Neutrophil (primary cell): Measurements from ENCODE around the gene ZC2HC1B.

Source experiments
- H3K27ac ChIP-seq: fragments of 200-600 bp; sonication (generic); 2 replicates; pipeline ENCODE4 v1.5.1; 2016; ENCODE audit warnings: mild to moderate bottlenecking, moderate library complexity
- H3K27me3 ChIP-seq: fragments of 200-600 bp; sonication (generic); 2 replicates; pipeline ENCODE4 v1.6.0; 2016; ENCODE audit warnings: mild to moderate bottlenecking
- H3K36me3 ChIP-seq: fragments of 200-600 bp; sonication (generic); 2 replicates; pipeline ENCODE4 v1.5.1; 2017
- H3K4me1 ChIP-seq, 2 experiments: fragments of 200-600 bp in 1 of 2; sonication (generic) in 1 of 2; 1 replicate in 1 of 2; 2 replicates in 1 of 2; pipeline versions ENCODE4 v1.5.1 to v1.6.1; 2013 to 2016; ENCODE audit warnings: low read depth in 1 of 2, low read length in 1 of 2, mild to moderate bottlenecking in 1 of 2, moderate library complexity in 1 of 2; ENCODE audit not compliant: control insufficient read depth in 1 of 2, insufficient read depth in 1 of 2
- H3K4me3 ChIP-seq, 2 experiments: fragments of 200-600 bp in 1 of 2; sonication (generic) in 1 of 2; 1 replicate in 1 of 2; 2 replicates in 1 of 2; pipeline ENCODE4 v1.5.1; 2013 to 2016; ENCODE audit warnings: low read depth in 1 of 2, low read length in 1 of 2, mild to moderate bottlenecking in 1 of 2, moderate library complexity in 1 of 2
- H3K9me3 ChIP-seq: fragments of 200-600 bp; sonication (generic); 2 replicates; pipeline ENCODE4 v1.5.1; 2016
- TF ChIP-seq, protein P1 (sequence below): fragments of 200-600 bp; sonication (generic); IDR thresholded peaks from 2 replicates; pipeline ENCODE4 v1.5.1; 2016; ENCODE audit warnings: antibody characterized with exemption

Gene ZC2HC1B

DNA sequence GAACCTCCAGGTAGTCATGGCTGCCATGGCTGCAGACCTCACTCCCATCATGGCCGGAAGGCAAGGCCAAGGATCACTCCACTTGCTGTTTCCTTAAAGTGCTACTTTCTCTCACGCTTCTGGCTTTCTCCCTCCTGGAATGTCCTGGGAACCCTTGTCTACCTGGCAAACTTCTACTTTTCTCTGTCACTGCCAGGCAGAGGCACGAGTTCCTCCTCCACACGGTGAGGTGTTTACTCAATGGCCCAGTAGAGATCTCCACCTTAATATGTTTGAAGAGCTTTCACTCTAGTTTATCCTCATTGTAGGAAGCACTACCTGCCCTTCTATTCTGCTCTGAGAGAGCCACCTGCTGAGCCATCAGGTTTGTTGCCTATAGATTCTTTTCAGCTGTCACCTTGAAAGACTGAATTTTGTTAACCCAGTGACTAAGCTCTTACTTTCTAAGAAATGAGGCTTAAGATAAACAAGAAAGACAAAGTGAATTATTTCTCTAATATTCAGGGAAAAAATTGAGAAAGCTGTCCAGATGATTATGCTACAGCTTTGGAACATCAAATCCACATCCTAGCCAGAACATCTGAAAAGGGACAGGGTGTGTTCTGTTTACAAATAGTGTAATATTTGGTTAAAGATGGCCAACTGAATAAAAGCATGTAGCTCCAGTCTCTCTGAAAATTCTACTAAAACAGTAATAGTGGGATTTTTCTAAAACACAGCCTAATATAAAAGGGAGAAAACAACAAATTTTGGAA lies 88.8 kb downstream of the ZC2HC1B start:
- no peak overlapping the region for H3K27ac ChIP-seq
- H3K9me3 ChIP-seq: no peaks in the 10 kb centered on the region
- H3K4me1 ChIP-seq: no peaks in the 10 kb centered on the region
- TF ChIP-seq, protein P1, sequence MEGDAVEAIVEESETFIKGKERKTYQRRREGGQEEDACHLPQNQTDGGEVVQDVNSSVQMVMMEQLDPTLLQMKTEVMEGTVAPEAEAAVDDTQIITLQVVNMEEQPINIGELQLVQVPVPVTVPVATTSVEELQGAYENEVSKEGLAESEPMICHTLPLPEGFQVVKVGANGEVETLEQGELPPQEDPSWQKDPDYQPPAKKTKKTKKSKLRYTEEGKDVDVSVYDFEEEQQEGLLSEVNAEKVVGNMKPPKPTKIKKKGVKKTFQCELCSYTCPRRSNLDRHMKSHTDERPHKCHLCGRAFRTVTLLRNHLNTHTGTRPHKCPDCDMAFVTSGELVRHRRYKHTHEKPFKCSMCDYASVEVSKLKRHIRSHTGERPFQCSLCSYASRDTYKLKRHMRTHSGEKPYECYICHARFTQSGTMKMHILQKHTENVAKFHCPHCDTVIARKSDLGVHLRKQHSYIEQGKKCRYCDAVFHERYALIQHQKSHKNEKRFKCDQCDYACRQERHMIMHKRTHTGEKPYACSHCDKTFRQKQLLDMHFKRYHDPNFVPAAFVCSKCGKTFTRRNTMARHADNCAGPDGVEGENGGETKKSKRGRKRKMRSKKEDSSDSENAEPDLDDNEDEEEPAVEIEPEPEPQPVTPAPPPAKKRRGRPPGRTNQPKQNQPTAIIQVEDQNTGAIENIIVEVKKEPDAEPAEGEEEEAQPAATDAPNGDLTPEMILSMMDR: no peak
- no peak overlapping the region for H3K4me3 ChIP-seq
- H3K36me3 ChIP-seq: peaks cover 14% of the 10 kb centered on the region
- H3K27me3 ChIP-seq: no peaks in the 10 kb centered on the region

DNA sequence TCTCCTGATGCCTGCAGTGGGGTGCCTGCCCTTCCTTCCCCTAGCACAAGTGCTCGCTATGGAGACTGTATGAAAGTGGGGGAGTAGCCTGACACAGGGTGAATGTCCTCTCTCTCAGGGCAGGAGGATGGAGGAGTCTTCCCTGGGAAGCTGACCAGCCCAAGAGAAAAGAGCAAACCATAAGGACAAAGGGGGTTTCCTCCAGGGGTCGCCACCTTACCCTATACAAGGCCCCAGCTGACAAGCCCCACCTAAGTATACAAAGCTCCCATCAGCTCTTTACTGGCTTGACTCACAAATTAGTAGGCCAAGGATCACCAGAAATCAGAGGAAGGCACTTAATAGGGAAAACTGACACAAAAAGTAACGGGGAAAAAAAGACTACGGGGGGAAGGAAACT lies 89.6 kb downstream of the ZC2HC1B start:
- Histone ChIP-seq H3K4me3 (no peak overlapping the region), H3K36me3 (peaks cover 14% of the 10 kb centered on the region), H3K27me3 (no peaks in the 10 kb centered on the region), H3K9me3 (no peaks in the 10 kb centered on the region), H3K4me1 (no peaks in the 10 kb centered on the region), H3K27ac (no peak overlapping the region)
- TF ChIP-seq, protein P1: no peak

DNA sequence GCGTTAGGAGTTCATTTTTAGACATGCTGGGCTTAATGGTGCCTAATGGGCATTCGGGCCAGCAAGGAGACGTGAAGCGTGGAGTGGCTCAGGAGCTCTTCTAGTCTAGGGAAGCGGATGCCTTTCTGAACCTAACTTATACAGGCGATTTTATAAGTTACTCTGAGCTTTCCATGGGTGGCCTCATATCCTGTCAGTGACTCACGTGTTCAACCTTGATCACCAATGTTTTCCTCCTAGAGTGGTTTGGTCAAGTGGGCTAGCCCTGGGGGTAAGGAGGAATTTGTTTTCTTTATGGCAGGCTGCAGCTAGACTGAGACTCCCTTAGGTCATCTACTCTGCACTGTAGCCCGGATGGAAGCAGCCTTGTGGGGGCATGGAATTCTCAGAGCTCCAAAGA lies 91.7 kb downstream of the ZC2HC1B start:
- Histone ChIP-seq H3K27ac (no peak overlapping the region), H3K4me3 (no peak overlapping the region), H3K27me3 (no peaks in the 10 kb centered on the region), H3K36me3 (peaks cover 22% of the 10 kb centered on the region), H3K9me3 (no peaks in the 10 kb centered on the region), H3K4me1 (no peaks in the 10 kb centered on the region)
- TF ChIP-seq, protein P1: no peak

DNA sequence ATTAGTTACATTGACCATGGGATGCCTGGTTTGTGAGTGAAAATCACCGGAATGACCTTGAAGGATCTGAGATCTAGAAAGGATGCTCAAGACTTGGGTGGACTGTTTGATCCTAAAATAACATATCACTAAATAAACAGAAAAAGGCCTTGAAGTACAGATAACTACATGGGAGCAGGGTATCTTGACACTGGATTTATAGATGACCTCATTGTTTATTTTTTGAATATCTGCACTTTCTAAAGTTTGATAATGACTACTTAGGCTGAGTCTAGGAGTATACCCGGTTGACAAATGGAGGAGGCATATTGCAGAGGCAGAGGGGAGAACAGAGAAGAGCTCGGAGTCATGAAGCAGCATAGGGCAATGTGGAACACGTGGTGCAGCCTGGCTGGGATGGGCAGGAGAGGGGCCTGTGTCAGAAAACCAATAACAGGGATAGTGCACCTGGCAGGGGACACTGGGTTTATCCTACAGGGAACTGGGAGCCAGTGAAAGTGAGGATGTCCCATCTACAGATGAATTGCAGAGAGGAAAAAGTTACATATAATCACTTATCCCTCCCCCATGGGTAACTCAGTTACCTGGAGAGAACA lies 93.5 kb downstream of the ZC2HC1B start:
- no peaks in the 10 kb centered on the region for H3K9me3 ChIP-seq
- H3K36me3 ChIP-seq: peaks cover 20% of the 10 kb centered on the region
- no peaks in the 10 kb centered on the region for H3K27me3 ChIP-seq
- no peak overlapping the region for H3K27ac ChIP-seq
- no peaks in the 10 kb centered on the region for H3K4me1 ChIP-seq
- no peak overlapping the region for H3K4me3 ChIP-seq
- TF ChIP-seq, protein P1: no peak

DNA sequence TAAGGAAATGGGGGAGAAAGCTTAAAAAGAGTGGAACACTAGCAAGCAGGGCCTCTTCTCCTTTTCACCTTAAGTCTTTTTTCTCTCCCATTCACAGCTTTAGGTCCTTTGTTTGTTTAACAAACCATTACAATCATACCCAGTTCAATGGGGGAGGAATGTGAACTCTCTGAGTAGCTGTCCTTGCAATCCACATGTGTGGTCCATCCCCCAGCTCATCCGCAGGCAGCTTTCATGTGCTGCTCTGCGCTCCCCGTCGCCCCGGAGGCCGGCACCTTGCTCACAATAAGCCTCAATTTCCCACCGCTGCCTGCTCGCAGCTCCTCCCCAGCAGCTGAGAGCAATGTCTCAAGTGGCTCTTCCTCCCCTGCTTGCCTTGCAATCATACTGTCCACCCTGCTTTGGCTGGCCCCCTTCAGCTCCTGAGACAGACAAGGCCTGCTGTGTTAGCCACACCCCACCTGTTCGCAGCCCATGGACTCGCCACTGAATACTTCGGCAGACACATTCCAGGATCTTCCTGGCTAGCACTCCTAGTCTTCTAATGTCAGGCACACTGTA lies 94.6 kb downstream of the ZC2HC1B start:
- no peaks in the 10 kb centered on the region for H3K27me3 ChIP-seq
- H3K4me3 ChIP-seq: no peak overlapping the region
- H3K4me1 ChIP-seq: no peaks in the 10 kb centered on the region
- peaks cover 25% of the 10 kb centered on the region for H3K36me3 ChIP-seq
- no peaks in the 10 kb centered on the region for H3K9me3 ChIP-seq
- no peak overlapping the region for H3K27ac ChIP-seq
- TF ChIP-seq, protein P1: no peak
